Measurements from ENCODE around the gene TPCN2. TPM values are rescaled to one million over a fixed set of nuclear protein-coding genes. Genes with fewer than 3 reads are reported as not detected.

Gene TPCN2
- total RNA-seq, 3 donors from 2014 or later (not counting 1 experiment from before 2014, with no cell fraction given) = 14.9 to 18.3 (median 18.2) TPM

- 80% methylated on average over 6 of the region's 6 CpGs for WGBS (ENCODE audit: insufficient coverage)
- no peak for ATAC-seq
- no peak for DNase-seq
These were observed 122.9 kb downstream of the TPCN2 start for GRCh38 chr11:69171476-69172240.

DNA sequence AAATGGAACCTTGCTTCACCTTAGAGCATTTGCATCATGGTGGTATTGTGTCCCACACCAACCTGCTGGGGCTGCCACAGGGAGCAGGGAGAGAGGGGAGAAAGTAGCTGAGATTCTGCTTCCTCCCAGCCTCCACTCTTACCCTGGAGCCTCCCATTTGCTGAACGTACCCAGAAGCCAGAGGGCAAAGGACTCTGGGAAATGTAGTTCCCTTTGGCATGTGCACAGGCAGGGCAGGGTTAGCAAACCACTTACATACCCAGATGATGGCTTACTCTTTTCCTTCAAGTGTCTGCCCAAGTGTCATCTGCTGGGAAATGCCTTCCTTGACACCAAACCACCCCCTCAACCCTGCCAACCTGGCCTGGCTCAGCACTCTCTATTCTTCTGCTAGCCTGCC is 123.9 kb downstream of the TPCN2 start:
- DNase-seq (no peak), ATAC-seq (no peak)
- intact Hi-C loops (cut with micrococcal nuclease) = no loop called here
- Mint-ChIP-seq H3K27me3 (ENCODE audit: low read depth in 2 of 2) (peaks cover 5 to 7% of the 10 kb centered on the region in 2 donors), H3K9me3 (no peaks in the 10 kb centered on the region), H3K36me3 (no peaks in the 10 kb centered on the region), H3K27ac (no peak overlapping the region), H3K4me1 (no peaks in the 10 kb centered on the region), H3K4me3 (no peak overlapping the region)
- Histone ChIP-seq H3K36me3 (ENCODE audit: control insufficient read depth, insufficient read depth, low read length) (no peaks in the 10 kb centered on the region), H3K27ac (ENCODE audit: low read length) (no peak overlapping the region), H3K27me3 (ENCODE audit: control insufficient read depth, insufficient read depth, low read length) (no peaks in the 10 kb centered on the region), H3K9me3 (ENCODE audit: control insufficient read depth, insufficient read depth, low read length) (no peaks in the 10 kb centered on the region), H3K4me1 (ENCODE audit: control insufficient read depth, insufficient read depth, low read length) (no peaks in the 10 kb centered on the region), H3K4me3 (ENCODE audit: low read length) (no peak overlapping the region)
- TF ChIP-seq CTCF (IDR thresholded peaks at IDR 0.05) = no peak
- WGBS (ENCODE audit: insufficient coverage) = 0% methylated on average over 1 of the region's 1 CpG

More at GRCh38 chr11:69171476-69172240, 122.9 kb downstream of the TPCN2 start:
- H3K27me3 ChIP-seq (ENCODE audit: control insufficient read depth, insufficient read depth, low read length) = no peaks in the 10 kb centered on the region
- H3K36me3 ChIP-seq (ENCODE audit: control insufficient read depth, insufficient read depth, low read length) = no peaks in the 10 kb centered on the region
- no peak for TF ChIP-seq CTCF (IDR thresholded peaks at IDR 0.05)
- Mint-ChIP-seq H3K36me3 (no peaks in the 10 kb centered on the region), H3K27ac (no peak overlapping the region), H3K9me3 (no peaks in the 10 kb centered on the region), H3K27me3 (ENCODE audit: low read depth in 2 of 2) (peaks cover 5 to 10% of the 10 kb centered on the region in 2 donors), H3K4me1 (no peaks in the 10 kb centered on the region), H3K4me3 (no peak overlapping the region)
- H3K4me1 ChIP-seq (ENCODE audit: control insufficient read depth, insufficient read depth, low read length) = peaks cover under 1% of the 10 kb centered on the region
- no peaks in the 10 kb centered on the region for H3K9me3 ChIP-seq (ENCODE audit: control insufficient read depth, insufficient read depth, low read length)
- no peak overlapping the region for H3K27ac ChIP-seq (ENCODE audit: low read length)
- intact Hi-C loops (cut with micrococcal nuclease) = no loop called here
- H3K4me3 ChIP-seq (ENCODE audit: low read length) = no peak overlapping the region

GRCh38 chr11:69173331-69173730 is 124.6 kb downstream of the TPCN2 start:
- no peak overlapping the region for H3K27ac Mint-ChIP-seq
- no peak for DNase-seq
- 90% methylated on average over 3 of the region's 3 CpGs for WGBS (ENCODE audit: insufficient coverage)
- no peak overlapping the region for H3K4me3 Mint-ChIP-seq
- no peaks in the 10 kb centered on the region for H3K36me3 Mint-ChIP-seq
- no peaks in the 10 kb centered on the region for H3K9me3 ChIP-seq (ENCODE audit: control insufficient read depth, insufficient read depth, low read length)
- peaks cover 4 to 5% of the 10 kb centered on the region in 2 donors for H3K27me3 Mint-ChIP-seq (ENCODE audit: low read depth in 2 of 2)
- H3K9me3 Mint-ChIP-seq = no peaks in the 10 kb centered on the region
- no peak for ATAC-seq
- no peaks in the 10 kb centered on the region for H3K4me1 Mint-ChIP-seq
- intact Hi-C loops (cut with micrococcal nuclease) = no loop called here
- no peaks in the 10 kb centered on the region for H3K4me1 ChIP-seq (ENCODE audit: control insufficient read depth, insufficient read depth, low read length)
- no peak overlapping the region for H3K27ac ChIP-seq (ENCODE audit: low read length)
- H3K27me3 ChIP-seq (ENCODE audit: control insufficient read depth, insufficient read depth, low read length) = no peaks in the 10 kb centered on the region
- no peak for TF ChIP-seq CTCF (IDR thresholded peaks at IDR 0.05)
- H3K4me3 ChIP-seq (ENCODE audit: low read length) = no peak overlapping the region
- H3K36me3 ChIP-seq (ENCODE audit: control insufficient read depth, insufficient read depth, low read length) = no peaks in the 10 kb centered on the region

Measured in natural killer cell (primary cell).